HG03354 (cell line): ENCODE measurements around the gene NUB1.
A peak's percentile ranks its signal among the peaks of the same experiment; 100 is the strongest.

Experiments
- ATAC-seq: cut with Tn5 transposase; IDR thresholded peaks from one replicate; pipeline ENCODE4 v1.9.1; 2021; ENCODE audit warnings: mild to moderate bottlenecking; ENCODE audit not compliant: unreplicated experiment, poor library complexity, severe bottlenecking

NUB1 gene

GRCh38 chr7:151342102-151342646 is 562 bp downstream of the NUB1 start:
- peak; percentile 70 for ATAC-seq

- ATAC-seq, result no peak
Observed at GRCh38 chr7:151342811-151343210, 1.2 kb downstream of the NUB1 start.

- no peak for ATAC-seq
Observed at GRCh38 chr7:151343516-151343915, 1.9 kb downstream of the NUB1 start.

- no peak for ATAC-seq
Observed at GRCh38 chr7:151345576-151346469, 4.2 kb downstream of the NUB1 start.

- ATAC-seq, result no peak
Observed at GRCh38 chr7:151346470-151346769, 4.8 kb downstream of the NUB1 start.

GRCh38 chr7:151347200-151347599 is 5.6 kb downstream of the NUB1 start:
- ATAC-seq, result no peak

GRCh38 chr7:151348970-151349369 is 7.4 kb downstream of the NUB1 start:
- no peak for ATAC-seq

- ATAC-seq, result peak; percentile 44
Observed at GRCh38 chr7:151349507-151349853, 7.9 kb downstream of the NUB1 start.

GRCh38 chr7:151351027-151351426 is 9.4 kb downstream of the NUB1 start:
- no peak for ATAC-seq

- ATAC-seq, result peak; percentile 46
Observed at GRCh38 chr7:151351967-151352366, 10.4 kb downstream of the NUB1 start.

- peak; percentile 8 for ATAC-seq
Observed at GRCh38 chr7:151352512-151352911, 10.9 kb downstream of the NUB1 start.

- no peak for ATAC-seq
Observed at GRCh38 chr7:151361193-151361959, 19.8 kb downstream of the NUB1 start.

- ATAC-seq, result no peak
Observed at GRCh38 chr7:151363182-151363581, 21.6 kb downstream of the NUB1 start.

GRCh38 chr7:151366166-151366879 is 24.7 kb downstream of the NUB1 start:
- no peak for ATAC-seq

GRCh38 chr7:151366880-151367222 is 25.2 kb downstream of the NUB1 start:
- no peak for ATAC-seq

- ATAC-seq, result no peak
Observed at GRCh38 chr7:151367284-151367683, 25.7 kb downstream of the NUB1 start.

- ATAC-seq, result peak; percentile 98
Observed at GRCh38 chr7:151368136-151368571, 26.5 kb downstream of the NUB1 start.

GRCh38 chr7:151371266-151371665 is 29.7 kb downstream of the NUB1 start:
- no peak for ATAC-seq

- no peak for ATAC-seq
Observed at GRCh38 chr7:151372612-151373265, 31.1 kb downstream of the NUB1 start.

- no peak for ATAC-seq
Observed at GRCh38 chr7:151373599-151373998, 32.0 kb downstream of the NUB1 start.
